HG03432 (cell line): ENCODE data around the gene MED12L.
A peak's percentile ranks its signal among the peaks of the same experiment; 100 is the strongest.

Source experiments
- ATAC-seq: cut with Tn5 transposase; IDR thresholded peaks from one replicate; pipeline ENCODE4 v1.9.1; 2021; ENCODE audit warnings: mild to moderate bottlenecking, moderate library complexity; ENCODE audit not compliant: unreplicated experiment

MED12L gene

DNA sequence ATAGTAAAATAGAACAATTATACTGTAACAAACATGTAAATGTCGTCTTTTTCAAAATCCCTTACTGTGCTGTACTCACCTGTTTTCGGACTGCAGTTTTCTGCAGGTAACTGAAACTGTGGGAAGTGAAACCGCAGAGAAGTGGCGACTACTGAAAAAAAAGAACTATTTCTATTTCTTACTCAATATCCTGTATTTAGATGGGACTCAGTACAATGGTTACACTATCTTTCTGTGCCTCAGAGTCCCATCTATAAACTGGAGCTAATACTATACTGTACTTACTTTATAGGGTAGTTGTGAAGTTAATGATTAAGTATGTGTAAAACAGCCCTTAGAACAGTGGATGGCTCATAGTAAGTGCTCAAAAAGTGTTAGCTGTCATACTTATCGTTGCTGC is 313.4 kb downstream of the MED12L start:
- no peak for ATAC-seq

DNA sequence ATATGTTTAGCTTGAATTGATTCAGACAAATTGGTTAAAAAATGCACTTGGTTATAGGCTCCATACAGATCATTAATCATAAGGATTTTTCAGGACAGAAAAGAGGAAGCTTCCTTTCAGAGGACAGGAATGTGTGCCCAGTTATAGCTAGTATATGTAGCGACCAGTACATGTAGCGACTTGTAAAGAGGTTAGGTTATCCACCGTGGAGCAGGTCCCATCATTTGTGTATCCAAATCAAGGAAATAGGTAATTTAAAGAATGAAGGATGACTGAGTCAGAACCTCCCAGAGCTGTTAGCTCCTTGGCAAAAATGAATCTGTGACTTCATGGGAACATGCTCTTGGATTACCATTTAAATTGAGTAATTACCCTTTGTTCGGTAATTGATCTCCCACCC is 314.9 kb downstream of the MED12L start:
- no peak for ATAC-seq

DNA sequence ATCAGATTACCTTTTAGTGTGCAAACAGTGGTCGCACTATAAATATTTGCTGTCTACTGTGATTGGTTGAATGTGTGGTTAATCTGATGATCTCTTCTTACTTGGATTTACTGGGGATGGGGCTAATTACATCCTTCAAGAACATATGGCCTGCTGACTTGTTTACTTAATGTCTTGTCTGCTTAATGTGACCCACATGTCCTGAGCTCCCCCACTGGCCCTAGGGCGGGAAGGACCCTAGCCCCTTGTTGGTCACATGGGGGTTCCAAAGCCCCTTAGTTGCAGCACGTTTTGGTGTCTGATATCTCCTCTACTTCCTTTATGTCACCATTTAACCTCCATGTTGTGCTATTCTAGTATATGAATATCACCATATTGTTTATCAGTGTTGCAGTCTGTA is 316.9 kb downstream of the MED12L start:
- no peak for ATAC-seq

GRCh38 chr3:151403246-151403645 is 317.8 kb downstream of the MED12L start:
- no peak for ATAC-seq

- ATAC-seq = peak; percentile 79
Observed at GRCh38 chr3:151404316-151404715, 318.9 kb downstream of the MED12L start.

GRCh38 chr3:151407928-151408327 is 322.5 kb downstream of the MED12L start:
- ATAC-seq = no peak

- no peak for ATAC-seq
Observed at GRCh38 chr3:151410891-151411559, 325.6 kb downstream of the MED12L start.

DNA sequence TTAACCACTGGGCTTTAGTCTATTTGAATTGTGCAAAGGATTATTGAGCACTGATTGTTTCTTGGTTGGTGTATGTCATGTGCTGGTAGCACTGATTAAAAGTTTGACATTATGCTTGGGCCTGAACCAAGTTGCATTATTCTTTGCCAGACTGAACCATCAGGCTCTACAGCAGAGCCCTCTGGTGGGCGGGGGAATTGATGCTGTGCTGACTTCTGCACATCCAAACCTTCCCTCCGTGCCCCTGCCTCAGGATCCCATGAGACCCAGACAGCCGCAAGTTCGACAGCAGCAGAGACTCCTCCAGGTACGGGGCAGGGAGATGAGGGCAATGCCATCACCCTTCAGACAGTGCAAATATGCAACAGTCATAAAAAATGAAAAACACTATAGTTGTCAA is 327.5 kb downstream of the MED12L start:
- no peak for ATAC-seq

- no peak for ATAC-seq
Observed at GRCh38 chr3:151415289-151415688, 329.8 kb downstream of the MED12L start.

DNA sequence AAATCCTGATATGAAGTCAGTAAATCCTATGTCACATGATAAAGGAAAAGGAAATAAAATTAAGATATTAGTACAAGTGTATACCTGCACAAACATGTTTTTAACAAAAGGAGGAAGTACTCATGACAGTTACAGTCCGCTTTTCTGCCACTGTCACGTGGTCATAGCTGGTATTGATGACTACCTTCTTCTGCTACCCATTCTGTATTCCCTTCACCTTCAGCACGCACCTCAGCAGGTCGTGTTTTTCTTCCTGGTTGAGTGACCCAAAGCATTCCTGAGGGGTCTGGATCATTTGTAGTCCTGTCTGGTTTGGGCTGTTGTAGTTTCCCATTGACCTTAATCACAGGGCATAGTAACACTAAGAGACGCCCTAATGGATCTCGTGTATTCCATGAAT is 334.3 kb downstream of the MED12L start:
- ATAC-seq = no peak

DNA sequence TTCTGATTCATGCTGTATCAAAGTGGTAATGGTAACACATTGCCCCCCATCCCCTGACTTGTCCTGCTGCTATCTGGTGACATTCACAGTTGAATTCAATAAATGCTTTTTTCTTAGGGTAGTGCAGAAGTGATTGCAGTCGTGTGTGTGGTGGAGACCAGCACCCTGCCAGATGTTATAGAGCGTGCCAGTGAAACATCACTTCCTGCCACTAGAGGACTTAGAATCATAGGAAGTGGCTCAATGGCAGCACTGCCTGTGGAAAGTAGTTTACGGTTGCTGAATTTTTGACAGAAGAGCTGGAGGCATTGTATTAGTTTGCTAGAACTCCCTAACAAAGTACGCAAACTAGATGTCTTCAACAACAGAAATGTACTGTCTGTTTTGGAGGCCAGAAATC is 336.5 kb downstream of the MED12L start:
- ATAC-seq = peak; percentile 53

DNA sequence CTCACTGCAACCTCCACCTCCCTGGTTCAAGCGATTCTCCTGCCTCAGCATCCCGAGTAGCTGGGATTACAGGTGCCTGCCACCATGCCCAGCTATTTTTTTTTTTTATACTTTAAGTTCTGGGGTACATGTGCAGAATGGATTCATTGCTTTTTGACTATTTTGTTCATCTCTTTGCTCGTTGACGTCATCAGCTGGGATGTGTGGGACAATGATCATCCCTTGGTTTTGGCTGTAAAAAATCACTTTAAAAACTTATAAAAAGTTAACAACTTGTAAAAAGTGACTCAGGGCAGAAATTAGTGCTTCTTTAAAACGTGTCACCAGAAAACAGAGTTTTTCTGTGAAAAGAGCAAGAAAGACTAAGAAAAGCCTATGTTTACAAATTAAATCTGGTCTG is 337.6 kb downstream of the MED12L start:
- ATAC-seq = no peak

DNA sequence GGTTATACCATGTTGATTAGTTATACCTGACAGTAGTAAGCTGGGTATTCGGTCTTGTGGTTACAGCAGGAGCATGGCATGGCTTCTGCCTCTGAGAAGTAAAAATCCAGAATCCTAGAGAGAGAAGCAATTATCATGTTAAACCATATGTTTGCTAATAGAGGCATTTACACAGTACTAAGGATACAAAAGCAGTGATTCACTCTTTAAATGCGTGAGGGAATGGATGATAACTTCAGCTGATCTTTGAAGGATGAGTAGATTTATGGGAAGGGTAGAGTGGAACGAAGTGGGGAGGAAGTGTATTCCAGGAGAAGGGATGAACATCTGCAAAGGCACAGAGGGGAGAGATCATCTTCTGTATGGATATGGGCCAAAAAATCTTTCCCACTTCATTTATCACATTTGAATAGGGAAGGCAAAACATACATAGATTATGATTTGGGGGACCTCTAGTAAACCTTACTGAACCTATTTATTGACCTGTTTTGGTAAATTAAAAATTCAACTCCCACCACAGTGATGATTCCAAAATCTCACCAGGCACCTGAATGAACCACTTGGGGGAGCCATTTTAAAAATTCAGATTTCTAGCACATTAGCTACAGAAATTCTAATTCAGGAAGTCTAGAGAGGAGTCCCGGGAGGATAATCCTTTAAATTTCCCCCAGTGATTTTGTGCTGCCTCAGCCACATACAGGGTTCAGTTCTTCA is 340.3 kb downstream of the MED12L start:
- peak; percentile 39 for ATAC-seq

DNA sequence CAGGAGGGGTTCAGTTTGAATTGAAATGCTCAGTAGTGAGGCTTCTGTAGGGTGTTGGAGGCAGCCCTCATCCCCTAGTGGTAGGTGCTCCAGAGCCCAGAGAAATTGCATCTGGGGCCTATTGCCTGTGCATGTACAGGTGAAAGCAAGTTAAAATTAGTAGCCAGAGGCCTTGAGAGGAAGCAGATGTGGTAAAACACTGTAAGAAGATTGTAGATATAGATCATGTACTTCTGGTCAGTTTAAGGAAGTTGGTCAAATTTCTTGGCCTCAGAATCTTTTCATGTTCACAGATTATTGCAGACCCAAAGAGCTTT is 340.8 kb downstream of the MED12L start:
- peak; percentile 80 for ATAC-seq

DNA sequence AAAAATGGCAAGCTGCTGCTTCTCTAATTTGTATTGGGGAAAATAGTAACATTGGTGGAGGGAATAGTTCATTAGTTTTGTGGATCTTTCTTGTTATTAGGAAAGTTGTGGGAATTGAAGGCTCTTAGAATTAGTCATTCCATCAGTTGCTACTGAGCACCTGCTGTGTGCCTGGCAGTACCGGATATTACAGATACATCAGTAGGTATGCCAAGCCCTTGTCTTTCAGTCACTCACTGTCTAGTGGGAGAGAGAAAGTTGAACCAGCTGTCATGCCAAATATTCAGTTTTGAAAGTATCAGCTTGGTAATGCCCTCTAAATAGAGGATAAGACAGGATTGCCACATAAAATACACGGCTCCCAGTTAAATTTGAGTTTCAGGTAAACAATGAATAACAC is 342.9 kb downstream of the MED12L start:
- ATAC-seq = no peak

- peak; percentile 55 for ATAC-seq
Observed at GRCh38 chr3:151430821-151431484, 345.5 kb downstream of the MED12L start.

- peak; percentile 43 for ATAC-seq
Observed at GRCh38 chr3:151431940-151432339, 346.5 kb downstream of the MED12L start.

DNA sequence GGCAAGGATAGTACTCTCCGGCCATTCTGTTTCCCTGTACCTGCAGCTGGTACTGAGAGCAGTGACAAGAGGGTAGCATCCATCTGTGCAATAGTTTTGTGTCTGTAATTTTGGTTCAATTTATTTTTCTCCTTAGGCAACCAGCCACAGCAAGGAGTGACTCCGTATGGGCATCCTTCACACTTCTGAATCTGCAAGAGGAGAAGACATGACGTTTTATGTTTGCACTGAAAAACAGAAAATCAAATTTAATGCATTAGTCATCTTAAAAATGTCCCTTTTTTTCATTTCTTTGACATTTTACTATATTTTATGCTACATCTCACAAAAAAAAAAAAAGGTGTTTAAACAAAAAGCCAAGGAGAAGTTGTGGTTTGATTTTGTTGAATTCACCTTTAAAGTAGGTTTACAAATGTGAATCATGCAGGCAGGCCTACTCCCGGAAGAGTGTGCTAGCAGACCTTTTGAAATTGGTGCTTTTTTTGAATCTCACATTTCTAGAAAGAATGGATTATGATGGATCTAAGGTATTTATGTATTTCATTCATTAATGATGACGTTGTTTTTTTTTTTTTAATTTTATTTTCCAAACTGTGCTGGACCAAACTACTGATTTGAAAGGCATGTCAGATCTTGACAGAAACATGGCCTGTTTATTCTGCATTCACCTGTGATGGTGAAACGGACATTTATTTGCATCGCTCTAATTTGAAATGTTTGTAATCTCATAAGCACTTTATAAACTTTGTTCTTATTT is 347.3 kb downstream of the MED12L start:
- no peak for ATAC-seq

DNA sequence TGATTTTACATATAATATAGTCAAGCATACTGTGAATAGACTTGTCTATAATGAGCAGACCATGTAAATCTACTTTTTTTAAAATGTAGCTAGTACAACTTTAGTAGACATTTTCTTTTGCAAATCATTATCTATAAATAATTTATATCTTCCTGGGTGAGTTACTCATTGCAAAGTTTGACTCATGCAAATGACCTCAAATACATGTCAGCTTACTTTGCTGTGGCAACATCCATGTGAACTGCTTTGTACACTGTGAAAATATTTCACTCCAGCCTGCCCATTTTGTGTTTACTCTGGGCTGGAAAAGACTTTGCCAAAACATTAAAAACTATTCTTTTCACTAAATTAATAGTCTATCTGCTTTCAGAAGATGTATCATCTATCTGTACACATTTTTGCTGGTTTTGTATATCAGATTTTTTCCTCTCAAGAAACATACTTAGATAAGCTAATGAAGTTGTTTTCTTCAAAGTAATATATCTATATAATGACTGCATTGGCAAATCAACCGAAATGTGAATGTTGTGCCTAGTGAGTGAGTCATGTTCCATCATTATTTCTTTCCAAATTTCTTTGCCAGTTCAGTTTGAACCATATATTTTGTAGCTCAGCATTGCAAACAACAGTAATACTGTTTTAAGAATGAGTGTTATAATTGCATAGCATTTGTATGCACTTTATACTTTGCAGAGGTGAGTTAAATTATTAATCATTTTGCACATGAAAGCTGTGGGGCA is 348.9 kb downstream of the MED12L start:
- ATAC-seq = no peak

- ATAC-seq = no peak
Observed at GRCh38 chr3:151436675-151437446, 351.4 kb downstream of the MED12L start.
